ENCODE results near the gene C1QL1.

C1QL1 gene

DNA sequence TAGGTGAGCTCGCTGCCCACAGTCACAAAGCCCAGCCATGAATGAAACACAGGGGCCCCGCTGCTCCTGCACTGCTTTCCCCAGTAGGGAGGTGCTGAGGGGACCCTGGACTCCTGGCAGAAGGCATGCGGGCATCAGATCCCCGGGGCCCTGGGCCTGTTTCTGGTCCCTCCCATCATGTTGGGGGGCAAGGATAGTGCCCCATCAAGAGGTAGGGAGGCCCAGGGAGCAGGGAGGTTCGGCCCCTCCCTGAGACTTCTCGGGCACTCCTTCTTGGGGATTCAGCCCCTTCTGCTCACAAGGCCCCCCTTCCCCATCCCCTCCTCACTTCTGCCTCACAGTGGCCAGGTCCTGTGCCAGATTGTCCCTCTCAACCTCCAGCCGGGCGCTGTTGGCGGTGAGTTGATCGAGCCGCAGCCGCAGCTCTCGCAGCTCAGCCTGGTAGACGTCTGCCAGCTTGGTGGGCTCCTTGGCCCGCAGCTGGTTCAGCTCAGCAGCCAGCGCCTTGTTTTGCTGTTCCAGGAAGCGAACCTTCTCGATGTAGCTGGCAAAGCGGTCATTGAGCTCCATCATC lies 53.3 kb downstream of the C1QL1 start:
- TF ChIP-seq, protein P1, sequence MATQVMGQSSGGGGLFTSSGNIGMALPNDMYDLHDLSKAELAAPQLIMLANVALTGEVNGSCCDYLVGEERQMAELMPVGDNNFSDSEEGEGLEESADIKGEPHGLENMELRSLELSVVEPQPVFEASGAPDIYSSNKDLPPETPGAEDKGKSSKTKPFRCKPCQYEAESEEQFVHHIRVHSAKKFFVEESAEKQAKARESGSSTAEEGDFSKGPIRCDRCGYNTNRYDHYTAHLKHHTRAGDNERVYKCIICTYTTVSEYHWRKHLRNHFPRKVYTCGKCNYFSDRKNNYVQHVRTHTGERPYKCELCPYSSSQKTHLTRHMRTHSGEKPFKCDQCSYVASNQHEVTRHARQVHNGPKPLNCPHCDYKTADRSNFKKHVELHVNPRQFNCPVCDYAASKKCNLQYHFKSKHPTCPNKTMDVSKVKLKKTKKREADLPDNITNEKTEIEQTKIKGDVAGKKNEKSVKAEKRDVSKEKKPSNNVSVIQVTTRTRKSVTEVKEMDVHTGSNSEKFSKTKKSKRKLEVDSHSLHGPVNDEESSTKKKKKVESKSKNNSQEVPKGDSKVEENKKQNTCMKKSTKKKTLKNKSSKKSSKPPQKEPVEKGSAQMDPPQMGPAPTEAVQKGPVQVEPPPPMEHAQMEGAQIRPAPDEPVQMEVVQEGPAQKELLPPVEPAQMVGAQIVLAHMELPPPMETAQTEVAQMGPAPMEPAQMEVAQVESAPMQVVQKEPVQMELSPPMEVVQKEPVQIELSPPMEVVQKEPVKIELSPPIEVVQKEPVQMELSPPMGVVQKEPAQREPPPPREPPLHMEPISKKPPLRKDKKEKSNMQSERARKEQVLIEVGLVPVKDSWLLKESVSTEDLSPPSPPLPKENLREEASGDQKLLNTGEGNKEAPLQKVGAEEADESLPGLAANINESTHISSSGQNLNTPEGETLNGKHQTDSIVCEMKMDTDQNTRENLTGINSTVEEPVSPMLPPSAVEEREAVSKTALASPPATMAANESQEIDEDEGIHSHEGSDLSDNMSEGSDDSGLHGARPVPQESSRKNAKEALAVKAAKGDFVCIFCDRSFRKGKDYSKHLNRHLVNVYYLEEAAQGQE (IDR thresholded peaks at IDR 0.05; ENCODE audit: low read depth), result no peak

DNA sequence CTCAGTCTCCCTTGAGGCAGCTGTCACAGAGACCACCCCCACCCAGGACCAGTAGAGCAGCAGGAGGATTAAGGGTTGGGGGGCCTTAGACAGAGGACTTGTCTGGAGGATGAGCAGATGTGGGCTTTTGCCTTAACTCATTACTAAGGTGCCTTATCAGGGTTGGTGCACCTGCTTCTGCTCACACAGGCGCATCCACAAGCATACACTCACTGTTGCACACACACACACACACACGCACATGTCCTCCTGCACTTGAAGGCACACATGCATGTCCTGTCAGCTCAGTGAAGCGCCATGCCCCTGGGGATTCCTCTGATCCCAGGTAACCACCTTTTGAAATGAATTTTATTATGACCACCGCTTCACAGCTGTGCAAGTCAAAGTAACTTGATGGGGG lies 54.0 kb downstream of the C1QL1 start:
- TF ChIP-seq, protein P2, sequence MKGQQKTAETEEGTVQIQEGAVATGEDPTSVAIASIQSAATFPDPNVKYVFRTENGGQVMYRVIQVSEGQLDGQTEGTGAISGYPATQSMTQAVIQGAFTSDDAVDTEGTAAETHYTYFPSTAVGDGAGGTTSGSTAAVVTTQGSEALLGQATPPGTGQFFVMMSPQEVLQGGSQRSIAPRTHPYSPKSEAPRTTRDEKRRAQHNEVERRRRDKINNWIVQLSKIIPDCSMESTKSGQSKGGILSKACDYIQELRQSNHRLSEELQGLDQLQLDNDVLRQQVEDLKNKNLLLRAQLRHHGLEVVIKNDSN (IDR thresholded peaks at IDR 0.05), result no peak
- no peak for TF ChIP-seq TCF12 (IDR thresholded peaks at IDR 0.05; ENCODE audit: low read depth)
- TF ChIP-seq ZBTB7A (IDR thresholded peaks at IDR 0.05; ENCODE audit: low read depth), result no peak
- TF ChIP-seq, protein P3, sequence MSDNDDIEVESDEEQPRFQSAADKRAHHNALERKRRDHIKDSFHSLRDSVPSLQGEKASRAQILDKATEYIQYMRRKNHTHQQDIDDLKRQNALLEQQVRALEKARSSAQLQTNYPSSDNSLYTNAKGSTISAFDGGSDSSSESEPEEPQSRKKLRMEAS (IDR thresholded peaks at IDR 0.05), result no peak
- TF ChIP-seq FOXM1 (IDR thresholded peaks at IDR 0.05; ENCODE audit: borderline replicate concordance, low read depth), result no peak
- TF ChIP-seq, protein P1 (IDR thresholded peaks at IDR 0.05; ENCODE audit: low read depth), result no peak

DNA sequence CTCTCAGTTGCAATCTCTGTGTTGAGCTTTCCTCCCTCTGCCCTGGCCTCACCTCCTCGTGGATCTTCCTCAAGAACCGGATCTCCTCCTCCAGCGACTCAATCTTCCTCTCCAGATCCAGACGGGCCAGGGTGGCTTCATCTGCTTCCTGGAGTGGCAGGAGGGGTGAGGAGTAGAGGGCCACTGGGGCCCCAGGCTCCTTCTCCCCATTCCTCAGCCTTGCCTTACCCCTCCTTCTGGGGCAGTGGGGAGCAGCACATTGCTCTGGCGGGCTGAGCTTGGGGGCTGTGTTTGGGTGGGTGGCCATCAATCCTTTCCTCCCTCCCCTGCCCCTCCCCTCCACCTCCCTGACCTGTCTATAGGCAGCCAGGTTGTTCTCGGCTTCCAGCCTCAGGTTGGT lies 54.4 kb downstream of the C1QL1 start:
- no peak for TF ChIP-seq EGR1 (IDR thresholded peaks at IDR 0.05)
- TF ChIP-seq, protein P2 (IDR thresholded peaks at IDR 0.05), result no peak
- TF ChIP-seq TAF1 (IDR thresholded peaks at IDR 0.05; ENCODE audit: low read depth), result no peak
- TF ChIP-seq YY1 (IDR thresholded peaks at IDR 0.05; ENCODE audit: low read depth), result no peak
- TF ChIP-seq, protein P3 (IDR thresholded peaks at IDR 0.05), result no peak
- TF ChIP-seq EP300 (IDR thresholded peaks at IDR 0.05; ENCODE audit: borderline replicate concordance), result no peak
- no peak for TF ChIP-seq FOXM1 (IDR thresholded peaks at IDR 0.05; ENCODE audit: borderline replicate concordance, low read depth)
- TF ChIP-seq CREB1 (IDR thresholded peaks at IDR 0.05; ENCODE audit: low read depth), result no peak
- TF ChIP-seq NFIC (IDR thresholded peaks at IDR 0.05), result no peak
- TF ChIP-seq CEBPB (IDR thresholded peaks at IDR 0.05), result no peak
- TF ChIP-seq, protein P1 (IDR thresholded peaks at IDR 0.05; ENCODE audit: low read depth), result no peak
- TF ChIP-seq TCF12 (IDR thresholded peaks at IDR 0.05; ENCODE audit: low read depth), result no peak

DNA sequence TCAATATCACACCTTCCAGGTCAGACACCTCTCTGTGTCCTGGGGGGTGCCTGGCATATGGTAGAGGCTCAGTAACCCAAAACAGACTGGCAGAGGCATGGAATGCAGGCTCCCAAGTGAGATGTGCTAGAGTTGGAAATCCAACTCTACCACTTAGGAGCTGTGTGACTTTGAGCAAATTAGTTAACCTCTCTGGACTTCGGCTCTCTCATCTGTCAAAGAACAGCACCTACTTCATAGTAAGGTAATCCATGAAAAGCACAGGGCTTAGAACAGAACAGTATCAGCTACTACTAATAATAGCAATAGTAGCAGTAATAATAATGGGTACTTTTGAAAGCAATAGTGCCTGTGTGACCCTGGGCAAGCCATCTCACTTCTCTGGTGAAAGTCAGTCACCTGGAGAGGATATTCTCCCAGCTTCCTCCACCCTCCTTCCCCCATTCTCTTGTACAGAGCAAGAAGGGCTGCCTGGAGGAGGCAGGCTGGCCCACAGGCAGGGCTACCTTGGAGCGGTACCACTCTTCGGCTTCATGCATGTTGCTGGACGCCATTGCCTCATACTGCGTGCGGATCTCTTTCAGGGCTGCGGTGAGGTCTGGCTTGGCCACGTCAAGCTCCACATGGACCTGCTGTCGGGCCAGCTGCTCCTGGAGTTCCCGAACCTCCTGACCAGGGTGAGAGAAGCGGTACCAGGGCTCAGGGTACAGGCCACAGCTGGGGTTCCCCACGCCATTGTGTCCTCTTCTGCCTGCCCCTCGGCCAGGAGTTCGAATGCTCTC lies 55.1 kb downstream of the C1QL1 start:
- TF ChIP-seq TCF12 (IDR thresholded peaks at IDR 0.05; ENCODE audit: low read depth), result no peak
- no peak for TF ChIP-seq TAF1 (IDR thresholded peaks at IDR 0.05; ENCODE audit: low read depth)
- TF ChIP-seq CEBPB (IDR thresholded peaks at IDR 0.05), result no peak
- no peak for TF ChIP-seq ZBTB7A (IDR thresholded peaks at IDR 0.05; ENCODE audit: low read depth)
- TF ChIP-seq NFIC (IDR thresholded peaks at IDR 0.05), result no peak
- TF ChIP-seq EGR1 (IDR thresholded peaks at IDR 0.05), result no peak
- TF ChIP-seq CREB1 (IDR thresholded peaks at IDR 0.05; ENCODE audit: low read depth), result no peak
- TF ChIP-seq, protein P3 (IDR thresholded peaks at IDR 0.05), result no peak
- TF ChIP-seq EP300 (IDR thresholded peaks at IDR 0.05; ENCODE audit: borderline replicate concordance), result no peak
- TF ChIP-seq YY1 (IDR thresholded peaks at IDR 0.05; ENCODE audit: low read depth), result no peak
- no peak for TF ChIP-seq RAD21 (IDR thresholded peaks at IDR 0.05; ENCODE audit: low read depth)
- TF ChIP-seq, protein P1 (IDR thresholded peaks at IDR 0.05; ENCODE audit: low read depth), result no peak
- TF ChIP-seq, protein P2 (IDR thresholded peaks at IDR 0.05), result no peak

All from Ishikawa (cell line).